Epithelial cell of proximal tubule (primary cell): ENCODE results near the gene UGT1A3. TPM values are rescaled to one million over a fixed set of nuclear protein-coding genes. Genes with fewer than 3 reads are reported as not detected.

Source experiments
- DNase-seq: peaks from one replicate; pipeline ENCODE4 v3.0.0-alpha.2; 2011; ENCODE audit warnings: low read depth
- H3K4me3 ChIP-seq: 2 replicates; pipeline ENCODE4 v1.5.1; 2011; ENCODE audit warnings: low read depth, mild to moderate bottlenecking, low read length
- total RNA-seq: library from RNA; depleted of rRNA; stranded (reverse); fragments of >200 nt; gene quantifications from 2 replicates; pipeline ENCODE4 v1.2.3, GENCODE V29; 2015
- TF ChIP-seq, protein P1 (sequence below): conservative IDR thresholded peaks from 2 replicates; pipeline ENCODE4 v1.5.1; 2012; ENCODE audit warnings: low read depth, mild to moderate bottlenecking, low read length

UGT1A3 gene
- total RNA-seq, 1 donor from 2014 or later = not detected

DNA sequence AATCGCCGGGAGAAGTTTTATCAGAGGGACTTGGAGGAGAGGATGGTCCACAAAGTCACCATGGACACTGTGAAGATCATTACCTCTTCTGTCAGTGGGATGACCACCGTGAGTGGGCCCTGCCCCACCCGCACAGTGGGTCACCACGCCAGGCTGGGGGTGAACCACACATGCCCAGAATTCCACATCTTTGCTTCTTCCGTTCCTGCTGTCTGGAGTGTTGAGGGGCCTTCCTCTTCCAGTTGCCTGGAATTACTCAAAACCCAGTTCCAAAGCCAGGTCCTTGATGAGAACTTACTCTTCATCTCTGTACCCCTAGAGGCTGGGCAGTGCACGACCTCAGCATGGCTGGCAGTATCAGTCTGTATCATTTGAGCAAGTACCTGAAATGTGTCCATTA, 71.4 kb downstream of the UGT1A3 start:
- DNase-seq = no peak

DNA sequence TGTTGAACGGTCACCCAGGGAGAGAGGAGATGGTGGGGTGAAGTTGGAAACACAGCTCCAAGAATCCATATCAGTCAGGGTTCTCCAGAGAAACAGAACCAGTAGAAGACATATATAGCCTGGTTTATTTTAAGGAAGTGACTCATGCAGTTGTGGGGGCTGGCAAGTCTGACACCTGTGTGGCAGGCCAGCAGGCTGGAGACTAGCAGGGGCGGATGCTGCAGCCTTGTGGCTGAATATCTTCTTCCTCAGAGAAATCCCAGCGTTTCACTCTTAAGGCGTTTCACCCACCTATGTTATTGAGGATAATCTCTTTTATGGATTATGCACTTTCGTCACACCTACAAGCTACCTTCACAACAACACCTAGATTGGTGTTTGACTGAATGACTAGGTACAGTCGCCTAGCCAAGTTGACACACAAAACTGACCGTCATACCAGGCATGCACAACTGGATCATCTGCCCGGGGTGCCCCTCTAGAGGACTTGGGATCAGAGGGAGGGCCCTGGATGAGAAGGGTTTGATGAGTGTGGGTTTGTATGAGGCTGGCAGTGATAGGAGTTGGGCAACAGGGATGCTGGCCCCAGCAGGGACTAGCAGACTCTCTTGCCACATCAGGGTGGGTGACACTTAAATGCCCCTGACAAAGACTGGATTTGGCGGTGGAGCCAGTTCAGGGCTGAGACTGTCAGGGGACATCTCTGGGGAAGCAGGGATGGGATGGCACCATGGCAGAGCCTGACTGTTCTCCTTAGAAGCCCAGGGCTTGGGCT, 72.7 kb downstream of the UGT1A3 start:
- TF ChIP-seq, protein P1, sequence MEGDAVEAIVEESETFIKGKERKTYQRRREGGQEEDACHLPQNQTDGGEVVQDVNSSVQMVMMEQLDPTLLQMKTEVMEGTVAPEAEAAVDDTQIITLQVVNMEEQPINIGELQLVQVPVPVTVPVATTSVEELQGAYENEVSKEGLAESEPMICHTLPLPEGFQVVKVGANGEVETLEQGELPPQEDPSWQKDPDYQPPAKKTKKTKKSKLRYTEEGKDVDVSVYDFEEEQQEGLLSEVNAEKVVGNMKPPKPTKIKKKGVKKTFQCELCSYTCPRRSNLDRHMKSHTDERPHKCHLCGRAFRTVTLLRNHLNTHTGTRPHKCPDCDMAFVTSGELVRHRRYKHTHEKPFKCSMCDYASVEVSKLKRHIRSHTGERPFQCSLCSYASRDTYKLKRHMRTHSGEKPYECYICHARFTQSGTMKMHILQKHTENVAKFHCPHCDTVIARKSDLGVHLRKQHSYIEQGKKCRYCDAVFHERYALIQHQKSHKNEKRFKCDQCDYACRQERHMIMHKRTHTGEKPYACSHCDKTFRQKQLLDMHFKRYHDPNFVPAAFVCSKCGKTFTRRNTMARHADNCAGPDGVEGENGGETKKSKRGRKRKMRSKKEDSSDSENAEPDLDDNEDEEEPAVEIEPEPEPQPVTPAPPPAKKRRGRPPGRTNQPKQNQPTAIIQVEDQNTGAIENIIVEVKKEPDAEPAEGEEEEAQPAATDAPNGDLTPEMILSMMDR = no peak
- no peak overlapping the region for H3K4me3 ChIP-seq
- DNase-seq = no peak

More for the DNA sequence above, 71.4 kb downstream of the UGT1A3 start:
- TF ChIP-seq, protein P1 = no peak
- H3K4me3 ChIP-seq = no peak overlapping the region

DNA sequence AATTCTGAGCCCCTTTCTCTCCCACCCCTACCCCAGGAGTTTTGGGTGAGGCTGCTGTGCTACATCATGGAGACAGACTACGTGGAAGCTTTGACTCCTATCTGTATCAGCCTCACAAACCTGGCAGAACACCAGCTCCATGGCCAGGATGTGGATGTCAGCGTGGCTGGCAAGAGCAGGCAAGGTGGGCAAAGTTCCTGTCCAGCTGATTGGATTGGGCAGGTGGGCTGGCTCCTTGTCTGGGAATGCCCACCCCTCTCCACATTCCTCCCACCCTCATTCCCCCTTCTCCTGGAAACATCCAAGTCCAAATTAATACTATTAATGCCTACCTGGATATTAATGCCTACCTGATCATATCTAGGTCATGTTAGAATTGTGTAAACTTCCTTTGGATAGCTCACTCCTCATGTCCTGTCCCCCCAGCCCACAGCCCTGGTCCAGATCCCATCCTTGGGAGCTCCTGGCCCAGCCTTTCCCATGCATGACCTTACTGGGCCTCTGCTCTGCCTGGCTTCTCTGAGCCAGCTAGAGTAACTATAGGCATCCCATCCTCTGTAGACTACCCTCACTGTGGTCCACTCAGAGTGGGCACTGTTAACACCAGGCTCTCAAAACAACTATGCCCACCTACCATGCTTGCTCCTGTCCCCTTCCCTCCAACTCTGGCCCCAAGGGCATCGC, 73.4 kb downstream of the UGT1A3 start:
- DNase-seq = no peak
- TF ChIP-seq, protein P1 = no peak
- no peak overlapping the region for H3K4me3 ChIP-seq

DNA sequence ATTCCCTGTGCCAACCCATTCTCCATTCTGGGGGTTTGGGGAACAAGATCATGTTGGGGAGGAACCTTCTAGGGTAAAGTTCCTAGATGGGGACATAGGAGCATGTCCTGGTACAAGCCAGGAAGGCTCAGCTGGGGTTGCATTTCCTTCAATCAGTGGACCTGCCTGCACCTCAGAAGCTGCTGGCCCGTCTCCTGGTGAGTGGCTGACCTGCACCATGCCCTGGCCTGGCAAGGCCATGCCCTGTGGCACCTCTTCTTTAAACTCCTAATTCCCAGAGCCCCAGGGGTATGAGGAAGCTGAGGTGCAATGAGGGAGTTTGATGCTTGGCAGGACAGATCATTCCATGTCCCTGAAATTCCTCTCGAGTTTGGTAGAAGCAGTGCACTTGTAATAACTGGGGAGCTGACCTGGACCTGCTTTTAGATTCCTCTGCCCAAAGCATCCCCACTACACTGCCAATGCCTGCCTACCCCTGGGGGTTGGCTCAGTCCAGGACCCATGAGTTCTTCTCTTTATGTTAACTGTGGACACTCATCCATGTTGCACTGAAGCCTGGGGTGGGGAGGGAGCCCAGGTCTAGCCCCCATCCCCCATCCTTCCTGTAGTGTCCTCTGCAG, 74.6 kb downstream of the UGT1A3 start:
- no peak overlapping the region for H3K4me3 ChIP-seq
- no peak for DNase-seq
- TF ChIP-seq, protein P1 = no peak

DNA sequence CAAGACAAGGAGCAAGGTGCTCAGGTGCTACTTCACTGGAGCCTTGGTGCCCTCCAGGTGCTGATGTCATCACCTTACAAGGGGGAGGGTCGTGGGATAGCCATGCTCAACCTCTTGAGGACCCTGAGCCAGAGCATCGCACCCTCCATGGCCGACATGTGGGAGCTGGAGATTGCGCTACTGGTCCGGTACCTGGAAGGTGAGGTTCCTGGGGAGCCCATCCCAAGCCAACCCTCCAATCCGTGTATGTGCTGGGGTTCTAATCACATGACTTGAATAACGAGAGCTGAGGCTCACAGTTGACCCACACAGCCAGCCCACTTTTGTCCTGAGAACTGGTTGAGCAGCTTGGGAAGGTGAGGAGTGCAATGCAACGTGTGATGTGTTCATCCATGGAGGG, 75.2 kb downstream of the UGT1A3 start:
- no peak overlapping the region for H3K4me3 ChIP-seq
- TF ChIP-seq, protein P1 = no peak
- no peak for DNase-seq

DNA sequence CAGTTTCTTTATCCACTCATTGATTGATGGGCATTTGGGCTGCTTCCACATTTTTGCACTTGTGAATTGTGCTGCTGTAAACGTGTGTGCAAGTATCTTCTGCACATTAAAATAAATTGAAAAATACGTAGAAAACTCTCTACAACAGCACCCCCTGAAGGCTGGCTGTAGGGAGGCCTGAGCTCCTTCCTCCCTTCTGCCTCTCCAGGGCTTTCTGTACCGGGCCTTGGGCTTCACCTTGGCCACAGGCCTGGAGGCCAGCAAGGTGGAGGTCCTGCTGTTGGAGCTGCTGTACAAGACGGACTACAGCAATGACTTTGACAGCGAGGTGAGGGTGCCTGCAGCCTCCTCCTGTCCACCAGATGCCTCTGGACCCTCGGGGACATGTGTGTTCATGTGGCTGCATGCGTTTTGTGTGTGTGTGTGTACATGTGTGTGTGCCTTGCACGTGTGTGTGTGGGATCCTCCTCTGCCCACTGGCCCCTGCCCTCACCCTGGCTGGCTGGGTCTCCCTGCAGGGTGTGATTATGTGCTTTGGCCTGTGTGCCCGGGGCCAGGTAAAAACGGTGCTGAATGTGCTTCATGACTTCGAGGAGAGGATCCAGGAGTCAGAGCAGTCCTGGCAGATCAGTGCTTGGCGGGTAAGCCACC, 78.5 kb downstream of the UGT1A3 start:
- DNase-seq = no peak
- H3K4me3 ChIP-seq = no peak overlapping the region
- TF ChIP-seq, protein P1 = peak; percentile 19
